ENCODE results near the gene GATD1. TPM values are rescaled to one million over a fixed set of nuclear protein-coding genes. Genes with fewer than 3 reads are reported as not detected.

GATD1 gene
- total and polyA plus RNA-seq, 9 of the 15 experiments (the other 6 are each of a cell fraction or from before 2014, with no cell fraction given), result 2.8 to 144 (median 36.9) TPM

- Histone ChIP-seq H3K27ac (ENCODE audit: extremely low read depth, low read depth, low read length) (peak overlapping the region; percentile 39), H3K4me3 (no peak overlapping the region), H3K4me1 (replicated peaks in 1 of 2; ENCODE audit: control insufficient read depth in 2 of 2, insufficient read depth in 2 of 2, low read length in 2 of 2) (peaks cover 14 to 46% of the 10 kb centered on the region in 2 experiments; a peak in 4 of 5 replicates), H3K9ac (ENCODE audit: insufficient read depth in 1 of 2, low read depth in 2 of 2, low read length in 2 of 2) (peak overlapping the region in 1 of 2 experiments; percentile 84; a peak in 2 of 4 replicates), H3K9me3 (replicated peaks; ENCODE audit: control insufficient read depth, insufficient read depth, low read depth, low read length) (no peaks in the 10 kb centered on the region), H3K9me1 (ENCODE audit: control insufficient read depth, insufficient read depth, low read length) (peaks cover 3% of the 10 kb centered on the region), H4K20me1 (replicated peaks; ENCODE audit: control insufficient read depth, insufficient read depth, low read length) (peaks cover 24% of the 10 kb centered on the region), H3K36me3 (ENCODE audit: control insufficient read depth, insufficient read depth, low read length) (peaks cover 48% of the 10 kb centered on the region), H3K27me3 (ENCODE audit: control insufficient read depth in 2 of 2, insufficient read depth in 2 of 2, low read length in 2 of 2) (no peaks in the 10 kb centered on the region), H3K79me2 (ENCODE audit: control insufficient read depth, insufficient read depth, low read length) (peaks cover 56% of the 10 kb centered on the region), H3K4me2 (ENCODE audit: insufficient read depth, low read length) (no peak overlapping the region), H2AFZ (ENCODE audit: low read depth, low read length) (no peak overlapping the region)
- BruUV-seq (replicated peaks), result no TSS peak
- DNase-seq (ENCODE audit: extremely low read depth in 1 of 4, low spot score in 3 of 4), result no peak
- intact Hi-C loops (cut with micrococcal nuclease), result no loop called here
- POLR2A ChIA-PET, result interaction anchor here (0.6 to 2.5 kb wide), 4 partner anchors 9 to 62 kb away, joined by 3 to 12 read pairs (median 4); no protein-coding TSS in a partner anchor
- no peak for ATAC-seq
- CTCF ChIA-PET (ENCODE audit: low intra/inter-chr PET ratio), result no interaction called here
- WGBS (ENCODE audit: insufficient coverage, low coverage, missing lambda C conversion rate), result 91% methylated on average over 6 of the region's 6 CpGs
- TF ChIP-seq BRF2 (IDR thresholded peaks at IDR 0.05; ENCODE audit: borderline replicate concordance, insufficient read depth, insufficient read length) (no peak), GABPB2 (CRISPR knock-in tag; conservative IDR thresholded peaks at IDR 0.05) (peak; percentile 70; the same call in 1 of the 2 replicates), ZNF253 (CRISPR knock-in tag; conservative IDR thresholded peaks at IDR 0.05) (peak; percentile 67; the same call in 1 of the 2 replicates), PML (IDR thresholded peaks at IDR 0.05; ENCODE audit: low read length) (0 out of 2 replicates have a peak, but pooled peaks have one; percentile 41), POLR2AphosphoS5 (IDR thresholded peaks at IDR 0.05; ENCODE audit: control insufficient read depth, insufficient read depth, low read depth, low read length) (peak; percentile 49; the same call in 1 of the 2 replicates), E2F5 (CRISPR knock-in tag; IDR thresholded peaks at IDR 0.05) (peak; percentile 79), SP1 (CRISPR knock-in tag; IDR thresholded peaks at IDR 0.05) (0 out of 2 replicates have a peak, but pooled peaks have one; percentile 4), ZNF121 (CRISPR knock-in tag; conservative IDR thresholded peaks at IDR 0.05) (peak; percentile 97), ZNF77 (CRISPR knock-in tag; IDR thresholded peaks at IDR 0.05) (no peak)
- TF ChIP-seq, protein P1, sequence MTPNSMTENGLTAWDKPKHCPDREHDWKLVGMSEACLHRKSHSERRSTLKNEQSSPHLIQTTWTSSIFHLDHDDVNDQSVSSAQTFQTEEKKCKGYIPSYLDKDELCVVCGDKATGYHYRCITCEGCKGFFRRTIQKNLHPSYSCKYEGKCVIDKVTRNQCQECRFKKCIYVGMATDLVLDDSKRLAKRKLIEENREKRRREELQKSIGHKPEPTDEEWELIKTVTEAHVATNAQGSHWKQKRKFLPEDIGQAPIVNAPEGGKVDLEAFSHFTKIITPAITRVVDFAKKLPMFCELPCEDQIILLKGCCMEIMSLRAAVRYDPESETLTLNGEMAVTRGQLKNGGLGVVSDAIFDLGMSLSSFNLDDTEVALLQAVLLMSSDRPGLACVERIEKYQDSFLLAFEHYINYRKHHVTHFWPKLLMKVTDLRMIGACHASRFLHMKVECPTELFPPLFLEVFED (CRISPR knock-in tag; conservative IDR thresholded peaks at IDR 0.05), result 0 out of 2 replicates have a peak, but pooled peaks have one; percentile 3
- in situ Hi-C loops (cut with MboI), result no loop called here
- no peak for FAIRE-seq
These were observed 35.8 kb upstream of the GATD1 start for GRCh38 chr11:813072-813455.

Measured in K562 (cell line).